GM12878 (cell line): Measurements from ENCODE around the gene OPCML. TPM values are rescaled to one million over a fixed set of nuclear protein-coding genes. Genes with fewer than 3 reads are reported as not detected.

Experiments used
- ATAC-seq: fragments of 200-7000 bp; cut with Tn5 transposase; 3 replicates; pipeline ENCODE4 v1.9.1; 2020; ENCODE audit warnings: mild to moderate bottlenecking, moderate library complexity
- BruUV-seq: library from RNA; stranded (reverse); fragments of 400-500 nt; replicated peaks from 2 replicates; lab custom pipeline; 2021; lab: Mats Ljungman, UMichigan
- CTCF ChIA-PET: fragments of 300-600 bp; sonication (Branson Sonifier 250); formaldehyde crosslinking; extraction: SDS; loops from one replicate; lab custom pipeline; 2021; ENCODE audit warnings: inconsistent platforms; lab: Yijun Ruan, JAX
- POLR2A ChIA-PET: fragments of 350-600 bp; formaldehyde crosslinking; extraction: SDS; loops from one replicate; lab custom pipeline; 2021; ENCODE audit warnings: inconsistent platforms; lab: Charles Lee
- RAD21 ChIA-PET: fragments of 300-600 bp; sonication (Branson Sonifier 250); formaldehyde crosslinking; loops from one replicate; lab custom pipeline; 2023; ENCODE audit warnings: antibody characterized with exemption; ENCODE audit not compliant: unreplicated experiment; lab: Charles Lee
- SMC1A ChIA-PET: fragments of 300-600 bp; sonication (Branson Sonifier 250); formaldehyde crosslinking; loops from one replicate; lab custom pipeline; 2023; ENCODE audit not compliant: unreplicated experiment, uncharacterized antibody; lab: Charles Lee
- DNase-seq: peaks from one replicate; pipeline ENCODE4 v3.0.0-alpha.2; 2011; ENCODE audit warnings: low read depth, low spot score
- FAIRE-seq: peaks from 3 replicates; lab custom pipeline; 2011; peaks lifted over from hg19 to GRCh38; lab: Jason Lieb, UNC
- H2AFZ ChIP-seq: 2 replicates; pipeline ENCODE4 v1.6.0; 2011; ENCODE audit warnings: low read depth, low read length, control low read depth; ENCODE audit not compliant: control insufficient read depth
- H3K27ac ChIP-seq: 2 replicates; pipeline ENCODE4 v1.5.1; 2011; ENCODE audit warnings: control low read depth; ENCODE audit not compliant: control insufficient read depth, insufficient read depth
- H3K27me3 ChIP-seq, 2 experiments: replicated peaks in 1 of 2; 2 replicates each; pipeline versions ENCODE4 v1.6.0 to v1.6.1; 2011; ENCODE audit warnings: low read length in 1 of 2; ENCODE audit not compliant: control insufficient read depth in 2 of 2, insufficient read depth in 2 of 2
- H3K36me3 ChIP-seq, 2 experiments: 2 replicates each; pipeline ENCODE4 v1.5.1; 2011; ENCODE audit warnings: low read length in 1 of 2; ENCODE audit not compliant: control insufficient read depth in 2 of 2, insufficient read depth in 2 of 2
- H3K4me1 ChIP-seq: 2 replicates; pipeline ENCODE4 v1.6.1; 2011; ENCODE audit warnings: mild to moderate bottlenecking, low read length, moderate library complexity, mixed read lengths; ENCODE audit not compliant: control insufficient read depth, insufficient read depth
- H3K4me2 ChIP-seq: 2 replicates; pipeline ENCODE4 v1.6.0; 2011; ENCODE audit warnings: control low read depth; ENCODE audit not compliant: control insufficient read depth, insufficient read depth
- H3K4me3 ChIP-seq: fragments of 200-600 bp; sonication (generic); 2 replicates; pipeline ENCODE4 v1.5.1; 2016
- H3K79me2 ChIP-seq: 2 replicates; pipeline ENCODE4 v1.6.0; 2011; ENCODE audit warnings: low read length; ENCODE audit not compliant: control insufficient read depth, insufficient read depth
- H3K9ac ChIP-seq: 2 replicates; pipeline ENCODE4 v1.8.0; 2011; ENCODE audit warnings: low read length, control low read depth, mixed read lengths; ENCODE audit not compliant: control insufficient read depth, insufficient read depth
- H3K9me3 ChIP-seq: replicated peaks from 3 replicates; pipeline ENCODE4 v1.5.1; 2011; ENCODE audit warnings: mild to moderate bottlenecking, low read length; ENCODE audit not compliant: control insufficient read depth, insufficient read depth
- H4K20me1 ChIP-seq: 2 replicates; pipeline ENCODE4 v1.6.0; 2011; ENCODE audit not compliant: control insufficient read depth, insufficient read depth
- ATF7 ChIP-seq: fragments of 450-650 bp; IDR thresholded peaks from 2 replicates; pipeline ENCODE4 v1.6.1; 2016; ENCODE audit warnings: low read depth, mild to moderate bottlenecking
- CEBPB ChIP-seq, 2 experiments: fragments of 150-350 bp in 1 of 2; IDR thresholded peaks; 2 replicates each; pipeline ENCODE4 v1.6.1; 2012 to 2014; ENCODE audit warnings: low read depth in 2 of 2, low read length in 2 of 2, borderline replicate concordance in 1 of 2, inconsistent platforms in 1 of 2
- CTCF ChIP-seq, 3 experiments: IDR thresholded peaks in 2 of 3; conservative IDR thresholded peaks in 1 of 3; 2 replicates each; pipeline ENCODE4 v1.5.1; 2011; ENCODE audit warnings: low read depth in 3 of 3, low read length in 3 of 3, mild to moderate bottlenecking in 3 of 3, control low read depth in 2 of 3, moderate library complexity in 2 of 3, inconsistent platforms in 1 of 3, mixed read lengths in 1 of 3; ENCODE audit not compliant: control insufficient read depth in 2 of 3, insufficient read depth in 1 of 3; ENCODE audit errors: extremely low read depth in 1 of 3
- GATAD2B ChIP-seq: fragments of 450-650 bp; conservative IDR thresholded peaks from 2 replicates; pipeline ENCODE4 v1.6.1; 2017; ENCODE audit warnings: low read depth, mild to moderate bottlenecking, moderate library complexity
- IRF5 ChIP-seq: fragments of 450-650 bp; IDR thresholded peaks from 2 replicates; pipeline ENCODE4 v1.6.1; 2017; ENCODE audit warnings: borderline replicate concordance
- RFX5 ChIP-seq: IDR thresholded peaks from 2 replicates; pipeline ENCODE4 v1.6.1; 2011; ENCODE audit warnings: low read depth, low read length, improper control_type of control experiment
- TARDBP ChIP-seq: IDR thresholded peaks from 2 replicates; pipeline ENCODE4 v1.6.1; 2016; ENCODE audit warnings: borderline replicate concordance
- TCF3 ChIP-seq: IDR thresholded peaks from 2 replicates; pipeline ENCODE4 v1.6.1; 2012; ENCODE audit warnings: low read depth, mild to moderate bottlenecking, low read length, borderline replicate concordance; ENCODE audit not compliant: insufficient read depth
- ZNF384 ChIP-seq: IDR thresholded peaks from 2 replicates; pipeline ENCODE4 v1.6.1; 2012; ENCODE audit warnings: low read depth, mild to moderate bottlenecking, low read length, improper control_type of control experiment, borderline replicate concordance
- ZNF622 ChIP-seq: fragments of 450-650 bp; IDR thresholded peaks from 2 replicates; pipeline ENCODE4 v1.6.1; 2017; ENCODE audit warnings: mild to moderate bottlenecking, inconsistent platforms
- WGBS: methylation state at CpG from one replicate; pipeline ENCODE4 v1.1.6; 2016; ENCODE audit warnings: low lambda C conversion rate; ENCODE audit not compliant: insufficient replicate concordance, insufficient coverage; ENCODE audit errors: missing lambda C conversion rate; 5-methylcytosine and 5-hydroxymethylcytosine counted together
- in situ Hi-C: fragments of 300-500 bp; cut with MboI; formaldehyde crosslinking; loops from 9 replicates; pipeline ENCODE4 v1.14.3; 2018; ENCODE audit warnings: mixed read lengths
- intact Hi-C: fragments of 100-400 bp; cut with micrococcal nuclease; formaldehyde crosslinking; loops from one replicate; pipeline ENCODE4 v1.14.2; 2022; ENCODE audit not compliant: unreplicated experiment
- polyA plus RNA-seq, 11 experiments: library from polyadenylated mRNA; depleted of rRNA in 4 of 11; unstranded in 6 of 11; stranded (reverse) in 5 of 11; fragments of >200 nt; fragmentation: Nextera tagmentation in 4 of 11; fragmentation: Illumina TruSeq in 1 of 11; extraction: Ambion mirVana in 4 of 11; extraction: Trizol in 1 of 11; gene quantifications; 1 replicate in 1 of 11; 2 replicates in 10 of 11; pipeline versions ENCODE4 v1.2.1 to v1.2.3, GENCODE V29; 2011 to 2016; ENCODE audit warnings: inconsistent platforms in 2 of 11, missing spikeins in 2 of 11, low read depth in 1 of 11
- total RNA-seq, 4 experiments: library from RNA; depleted of rRNA in 3 of 4; stranded (reverse); fragments of >200 nt in 3 of 4; fragmentation: Illumina TruSeq in 1 of 4; extraction: Trizol in 1 of 4; gene quantifications; 2 replicates each; pipeline versions ENCODE4 v1.2.1 to v1.2.3, GENCODE V29; 2013 to 2021

The OPCML gene
- total and polyA plus RNA-seq, 10 of the 15 experiments (the other 5 are each of a cell fraction or from before 2014, with no cell fraction given): 0.84 TPM; not detected in 9

- ATAC-seq (no peak), DNase-seq (no peak), FAIRE-seq (no peak)
- no TSS peak for BruUV-seq
- ChIA-PET POLR2A (no interaction called here), SMC1A (no interaction called here), CTCF (interaction anchor here (1.2 kb wide), 1 partner anchor 9 kb away, joined by 3 read pairs; no protein-coding TSS in a partner anchor), RAD21 (no interaction called here)
- Histone ChIP-seq H3K27me3 (no peaks in the 10 kb centered on the region), H3K36me3 (no peaks in the 10 kb centered on the region), H4K20me1 (no peaks in the 10 kb centered on the region), H3K4me3 (no peak overlapping the region), H3K27ac (no peak overlapping the region), H3K9me3 (no peaks in the 10 kb centered on the region; the same call in 2 of the 3 replicates), H3K4me2 (no peak overlapping the region), H3K79me2 (no peaks in the 10 kb centered on the region), H2AFZ (no peak overlapping the region), H3K9ac (no peak overlapping the region), H3K4me1 (no peaks in the 10 kb centered on the region)
- TF ChIP-seq ATF7 (no peak), RFX5 (no peak), TARDBP (no peak), IRF5 (no peak), CTCF (IDR thresholded peaks at IDR 0.05 in 2 of 3, conservative IDR thresholded peaks at IDR 0.05 in 1 of 3; ENCODE audit: control insufficient read depth in 2 of 3, extremely low read depth in 1 of 3, insufficient read depth in 1 of 3, low read depth in 3 of 3, low read length in 3 of 3) (no peak), TCF3 (no peak), ZNF384 (no peak), GATAD2B (no peak), CEBPB (IDR thresholded peaks at IDR 0.05; ENCODE audit: borderline replicate concordance in 1 of 2, low read depth in 2 of 2, low read length in 2 of 2) (no peak), ZNF622 (no peak)
- intact Hi-C loops: no loop called here
- WGBS: 3% methylated on average over 2 of the region's 2 CpGs
- in situ Hi-C loops: no loop called here
Observed at GRCh38 chr11:133338588-133338987, 193.7 kb downstream of the OPCML start.
